ENCODE measurements around the gene NUP214.

Gene NUP214

GRCh38 chr9:131273146-131273855 lies 147.9 kb downstream of the NUP214 start:
- TF ChIP-seq HDGF (IDR thresholded peaks at IDR 0.05; ENCODE audit: borderline replicate concordance): no peak
- no peak for TF ChIP-seq NFRKB (IDR thresholded peaks at IDR 0.05)
- TF ChIP-seq FOXK2 (IDR thresholded peaks at IDR 0.05): no peak
- TF ChIP-seq ELF4 (IDR thresholded peaks at IDR 0.05): no peak
- no peak for TF ChIP-seq CTBP1 (IDR thresholded peaks at IDR 0.05; ENCODE audit: borderline replicate concordance)
- no peak for TF ChIP-seq PKNOX1 (IDR thresholded peaks at IDR 0.05)
- no peak for TF ChIP-seq BHLHE40 (IDR thresholded peaks at IDR 0.05; ENCODE audit: borderline replicate concordance)
- TF ChIP-seq SP1 (IDR thresholded peaks at IDR 0.05): no peak
- DNase-seq (ENCODE audit: extremely low spot score): no peak
- ChIA-PET CTCF (no interaction called here), POLR2A (no interaction called here)

- DNase-seq (ENCODE audit: extremely low spot score): no peak
- CTCF ChIA-PET: no interaction called here
- POLR2A ChIA-PET: no interaction called here
- TF ChIP-seq CTBP1 (IDR thresholded peaks at IDR 0.05; ENCODE audit: borderline replicate concordance): no peak
- TF ChIP-seq L3MBTL2 (conservative IDR thresholded peaks at IDR 0.05): no peak
- no peak for TF ChIP-seq FOXK2 (IDR thresholded peaks at IDR 0.05)
- no peak for TF ChIP-seq BHLHE40 (IDR thresholded peaks at IDR 0.05; ENCODE audit: borderline replicate concordance)
- TF ChIP-seq ZNF384 (IDR thresholded peaks at IDR 0.05): no peak
- TF ChIP-seq SP1 (IDR thresholded peaks at IDR 0.05): no peak
- no peak for TF ChIP-seq PKNOX1 (IDR thresholded peaks at IDR 0.05)
- no peak for TF ChIP-seq NFRKB (IDR thresholded peaks at IDR 0.05)
- no peak for TF ChIP-seq FOXA1 (IDR thresholded peaks at IDR 0.05)
- TF ChIP-seq ARNT (IDR thresholded peaks at IDR 0.05): no peak
Observed at GRCh38 chr9:131273856-131274673, 148.7 kb downstream of the NUP214 start.

- no peak for DNase-seq (ENCODE audit: extremely low spot score)
- TF ChIP-seq FOXM1 (IDR thresholded peaks at IDR 0.05; ENCODE audit: borderline replicate concordance) (no peak), HDGF (IDR thresholded peaks at IDR 0.05; ENCODE audit: borderline replicate concordance) (no peak), L3MBTL2 (conservative IDR thresholded peaks at IDR 0.05) (no peak), LEF1 (IDR thresholded peaks at IDR 0.05; ENCODE audit: borderline replicate concordance) (no peak), FOXK2 (IDR thresholded peaks at IDR 0.05) (no peak), SP1 (IDR thresholded peaks at IDR 0.05) (no peak), BHLHE40 (IDR thresholded peaks at IDR 0.05; ENCODE audit: borderline replicate concordance) (no peak), TARDBP (IDR thresholded peaks at IDR 0.05) (no peak), FOXA1 (IDR thresholded peaks at IDR 0.05) (no peak), ELF4 (IDR thresholded peaks at IDR 0.05) (no peak), ARNT (IDR thresholded peaks at IDR 0.05) (no peak), SUZ12 (IDR thresholded peaks at IDR 0.05) (no peak), NFRKB (IDR thresholded peaks at IDR 0.05) (no peak)
- CTCF ChIA-PET: no interaction called here
- POLR2A ChIA-PET: no interaction called here
Observed at GRCh38 chr9:131274674-131275331, 149.4 kb downstream of the NUP214 start.

- TF ChIP-seq HDGF (IDR thresholded peaks at IDR 0.05; ENCODE audit: borderline replicate concordance): no peak
- no peak for TF ChIP-seq LEF1 (IDR thresholded peaks at IDR 0.05; ENCODE audit: borderline replicate concordance)
- no peak for TF ChIP-seq TARDBP (IDR thresholded peaks at IDR 0.05)
- TF ChIP-seq ELF4 (IDR thresholded peaks at IDR 0.05): no peak
- TF ChIP-seq FOXA1 (IDR thresholded peaks at IDR 0.05): no peak
- TF ChIP-seq BHLHE40 (IDR thresholded peaks at IDR 0.05; ENCODE audit: borderline replicate concordance): no peak
- TF ChIP-seq NFRKB (IDR thresholded peaks at IDR 0.05): no peak
- TF ChIP-seq PKNOX1 (IDR thresholded peaks at IDR 0.05): no peak
- POLR2A ChIA-PET: no interaction called here
- CTCF ChIA-PET: no interaction called here
- no peak for DNase-seq (ENCODE audit: extremely low spot score)
Observed at GRCh38 chr9:131275332-131276093, 150.1 kb downstream of the NUP214 start.

GRCh38 chr9:131276094-131276888 lies 150.9 kb downstream of the NUP214 start, which contains the start of gene FAM78A:
Gene FAM78A, minus strand, starts transcription at chr9:131276510. Its CDS starts 331 bp downstream, at chr9:131276179.
- ChIA-PET POLR2A (no interaction called here), CTCF (no interaction called here)
- peak; percentile 32 for DNase-seq (ENCODE audit: extremely low spot score)
- TF ChIP-seq SP1 (IDR thresholded peaks at IDR 0.05) (no peak), ARNT (IDR thresholded peaks at IDR 0.05) (no peak), FOXM1 (IDR thresholded peaks at IDR 0.05; ENCODE audit: borderline replicate concordance) (no peak), LEF1 (IDR thresholded peaks at IDR 0.05; ENCODE audit: borderline replicate concordance) (no peak), L3MBTL2 (conservative IDR thresholded peaks at IDR 0.05) (no peak), SUZ12 (IDR thresholded peaks at IDR 0.05) (no peak), FOXA1 (IDR thresholded peaks at IDR 0.05) (no peak), NFRKB (IDR thresholded peaks at IDR 0.05) (no peak), PKNOX1 (IDR thresholded peaks at IDR 0.05) (no peak), TARDBP (IDR thresholded peaks at IDR 0.05) (no peak), HDGF (IDR thresholded peaks at IDR 0.05; ENCODE audit: borderline replicate concordance) (no peak), FOXK2 (IDR thresholded peaks at IDR 0.05) (no peak), ZNF384 (IDR thresholded peaks at IDR 0.05) (no peak), ELF4 (IDR thresholded peaks at IDR 0.05) (no peak), CTBP1 (IDR thresholded peaks at IDR 0.05; ENCODE audit: borderline replicate concordance) (no peak), BHLHE40 (IDR thresholded peaks at IDR 0.05; ENCODE audit: borderline replicate concordance) (no peak)
